CD4-positive, CD25-positive, alpha-beta regulatory T cell (primary cell): ENCODE results near the gene SEPTIN3. TPM values are rescaled to one million over a fixed set of nuclear protein-coding genes. Genes with fewer than 3 reads are reported as not detected.

Source experiments
- ATAC-seq, 2 donors: fragments of 150-1000 bp; cut with Tn5 transposase; one replicate each; pipeline ENCODE4 v1.10.0; 2021; ENCODE audit warnings: low read depth in 2 of 2, moderate number of reproducible peaks in 2 of 2, moderate library complexity in 1 of 2
- DNase-seq, 3 donors: peaks; one replicate each; pipeline versions ENCODE4 v3.0.0 to v3.0.0-alpha.2; 2012 to 2022; ENCODE audit warnings: mixed read lengths in 1 of 3
- H3K27ac ChIP-seq: one replicate; pipeline ENCODE4 v1.7.0; 2013; ENCODE audit warnings: mild to moderate bottlenecking, low read length; ENCODE audit not compliant: insufficient read depth, poor library complexity, severe bottlenecking
- H3K27me3 ChIP-seq: one replicate; pipeline ENCODE4 v1.7.0; 2013; ENCODE audit warnings: low read length; ENCODE audit not compliant: control insufficient read depth, insufficient read depth
- H3K36me3 ChIP-seq: one replicate; pipeline ENCODE4 v1.7.0; 2013; ENCODE audit warnings: mild to moderate bottlenecking, low read length, moderate library complexity; ENCODE audit not compliant: control insufficient read depth, insufficient read depth
- H3K4me1 ChIP-seq: 2 replicates; pipeline ENCODE4 v1.7.0; 2013; ENCODE audit warnings: mild to moderate bottlenecking, low read length; ENCODE audit not compliant: insufficient read depth, control insufficient read depth, poor library complexity, severe bottlenecking
- H3K4me3 ChIP-seq: one replicate; pipeline ENCODE4 v1.7.0; 2013; ENCODE audit warnings: low read depth, mild to moderate bottlenecking, low read length, moderate library complexity
- H3K9me3 ChIP-seq, 2 experiments: 1 replicate in 1 of 2; 2 replicates in 1 of 2; pipeline ENCODE4 v1.7.0; 2013; ENCODE audit warnings: low read length in 2 of 2, mild to moderate bottlenecking in 1 of 2, moderate library complexity in 1 of 2; ENCODE audit not compliant: control insufficient read depth in 2 of 2
- H3K27ac Mint-ChIP-seq, 3 donors: one replicate each; pipeline ENCODE4 v1.8.0; 2020 to 2022; ENCODE audit warnings: mild to moderate bottlenecking in 3 of 3, mixed read lengths in 3 of 3, moderate library complexity in 2 of 3
- H3K27me3 Mint-ChIP-seq: one replicate; pipeline ENCODE4 v1.8.0; 2022; ENCODE audit warnings: mild to moderate bottlenecking, mixed read lengths
- H3K36me3 Mint-ChIP-seq: one replicate; pipeline ENCODE4 v1.8.0; 2020; ENCODE audit warnings: mixed read lengths
- H3K4me1 Mint-ChIP-seq, 4 donors: one replicate each; pipeline ENCODE4 v1.8.0; 2020 to 2022; ENCODE audit warnings: mixed read lengths in 4 of 4, mild to moderate bottlenecking in 1 of 4
- H3K4me3 Mint-ChIP-seq, 4 donors: one replicate each; pipeline ENCODE4 v1.8.0; 2020 to 2022; ENCODE audit warnings: mild to moderate bottlenecking in 4 of 4, mixed read lengths in 4 of 4, moderate library complexity in 3 of 4
- H3K9me3 Mint-ChIP-seq, 7 donors: one replicate each; pipeline ENCODE4 v1.8.0; 2020 to 2022; ENCODE audit warnings: mixed read lengths in 7 of 7, mild to moderate bottlenecking in 3 of 7, moderate library complexity in 2 of 7
- polyA plus RNA-seq, 4 donors: library from polyadenylated mRNA; unstranded; fragments of 300-500 nt; fragmentation: Illumina TruSeq; gene quantifications; one replicate each; pipeline ENCODE4 v1.2.3, GENCODE V29; 2021
- total RNA-seq: library from RNA; stranded (reverse); gene quantifications from one replicate; pipeline ENCODE4 v1.2.3, GENCODE V29; 2022

Gene SEPTIN3
- total and polyA plus RNA-seq, 5 donors from 2014 or later, result 0.11 to 0.67 (median 0.44) TPM; not detected in 1

DNA sequence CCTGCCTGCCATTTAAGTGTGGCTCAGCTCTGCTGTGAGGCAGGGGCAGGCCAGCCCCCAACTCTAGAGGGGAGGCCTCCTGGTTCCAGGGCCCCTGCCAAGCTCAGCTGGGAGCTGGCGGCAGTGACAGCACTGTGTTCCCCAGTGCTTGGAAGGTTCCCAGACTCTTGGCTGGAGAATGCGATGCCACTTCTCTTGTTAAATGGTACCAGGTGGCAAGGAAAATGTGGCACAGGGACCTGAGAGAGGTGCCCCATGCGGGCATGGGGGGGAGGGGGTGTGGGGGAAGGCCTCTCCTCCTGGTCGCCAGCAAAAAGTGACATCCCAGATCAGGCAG is 34.3 kb upstream of the SEPTIN3 start:
- peaks cover 6 to 38% (median 23%) of the 10 kb centered on the region in 4 donors for H3K4me1 Mint-ChIP-seq
- no peak overlapping the region for H3K27ac ChIP-seq
- peak overlapping the region in 1 of 3 donors; percentile 67 for H3K27ac Mint-ChIP-seq
- H3K4me3 ChIP-seq, result no peak overlapping the region
- peaks cover 25% of the 10 kb centered on the region for H3K4me1 ChIP-seq
- H3K27me3 ChIP-seq, result no peaks in the 10 kb centered on the region
- no peaks in the 10 kb centered on the region for H3K9me3 ChIP-seq
- no peaks in the 10 kb centered on the region for H3K27me3 Mint-ChIP-seq
- H3K9me3 Mint-ChIP-seq, result no peaks in the 10 kb centered on the region
- no peak for ATAC-seq
- H3K4me3 Mint-ChIP-seq, result no peak overlapping the region
- DNase-seq, result no peak
- H3K36me3 ChIP-seq, result no peaks in the 10 kb centered on the region
- H3K36me3 Mint-ChIP-seq, result peaks cover 3% of the 10 kb centered on the region

DNA sequence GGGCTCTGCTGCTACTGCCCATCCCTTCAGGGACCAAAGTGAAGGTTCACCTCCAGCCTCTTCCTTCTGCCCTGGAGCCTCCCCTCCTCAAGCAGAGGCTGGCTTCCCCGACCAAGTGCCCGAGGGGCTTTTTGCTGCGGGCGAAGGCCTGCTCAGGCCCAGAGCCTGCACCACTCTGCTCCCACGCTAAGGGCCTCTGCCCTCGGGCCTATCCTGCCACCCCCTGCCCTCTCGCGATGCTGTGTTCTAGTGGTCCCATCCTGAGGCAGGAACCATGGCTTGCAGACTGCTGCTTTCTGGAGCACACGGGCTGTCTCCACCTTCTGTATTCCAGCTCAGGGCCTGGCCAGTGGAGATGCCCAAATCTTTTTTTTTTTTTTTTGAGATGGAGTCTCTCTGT is 33.7 kb upstream of the SEPTIN3 start:
- peaks cover 28% of the 10 kb centered on the region for H3K4me1 ChIP-seq
- H3K4me3 ChIP-seq, result no peak overlapping the region
- peaks cover 9 to 44% (median 27%) of the 10 kb centered on the region in 4 donors for H3K4me1 Mint-ChIP-seq
- peak overlapping the region in 2 of 3 donors; percentile 25 to 76 for H3K27ac Mint-ChIP-seq
- DNase-seq, result no peak
- no peaks in the 10 kb centered on the region for H3K27me3 ChIP-seq
- no peaks in the 10 kb centered on the region for H3K27me3 Mint-ChIP-seq
- no peak for ATAC-seq
- no peaks in the 10 kb centered on the region for H3K36me3 ChIP-seq
- no peak overlapping the region for H3K4me3 Mint-ChIP-seq
- no peaks in the 10 kb centered on the region for H3K9me3 ChIP-seq
- H3K9me3 Mint-ChIP-seq, result no peaks in the 10 kb centered on the region
- no peak overlapping the region for H3K27ac ChIP-seq
- H3K36me3 Mint-ChIP-seq, result peaks cover 3% of the 10 kb centered on the region

DNA sequence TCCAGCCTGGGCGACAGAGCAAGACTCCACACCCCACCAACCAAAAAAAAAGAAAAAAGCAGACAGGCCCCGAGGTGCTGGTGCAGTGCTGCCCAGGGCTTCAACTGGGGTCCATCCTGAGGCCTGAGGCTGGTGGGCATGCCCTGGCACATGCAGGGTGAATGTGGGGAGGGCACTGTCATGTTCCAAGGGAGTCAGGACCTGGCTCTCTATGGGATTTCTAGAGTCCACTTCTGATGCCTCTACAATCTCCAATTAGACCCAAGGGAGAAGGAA is 32.4 kb upstream of the SEPTIN3 start:
- no peaks in the 10 kb centered on the region for H3K9me3 ChIP-seq
- H3K36me3 ChIP-seq, result no peaks in the 10 kb centered on the region
- Mint-ChIP-seq H3K4me3 (peak overlapping the region in 2 of 4 donors; percentile 35 to 39), H3K9me3 (no peaks in the 10 kb centered on the region), H3K4me1 (peaks cover 9 to 57% (median 40%) of the 10 kb centered on the region in 4 donors), H3K36me3 (peaks cover 3% of the 10 kb centered on the region), H3K27me3 (peaks cover 4% of the 10 kb centered on the region), H3K27ac (peak overlapping the region in 2 of 3 donors; percentile 86 to 88)
- no peak for ATAC-seq
- H3K4me3 ChIP-seq, result no peak overlapping the region
- DNase-seq, result no peak
- no peak overlapping the region for H3K27ac ChIP-seq
- peaks cover 36% of the 10 kb centered on the region for H3K4me1 ChIP-seq
- H3K27me3 ChIP-seq, result no peaks in the 10 kb centered on the region

DNA sequence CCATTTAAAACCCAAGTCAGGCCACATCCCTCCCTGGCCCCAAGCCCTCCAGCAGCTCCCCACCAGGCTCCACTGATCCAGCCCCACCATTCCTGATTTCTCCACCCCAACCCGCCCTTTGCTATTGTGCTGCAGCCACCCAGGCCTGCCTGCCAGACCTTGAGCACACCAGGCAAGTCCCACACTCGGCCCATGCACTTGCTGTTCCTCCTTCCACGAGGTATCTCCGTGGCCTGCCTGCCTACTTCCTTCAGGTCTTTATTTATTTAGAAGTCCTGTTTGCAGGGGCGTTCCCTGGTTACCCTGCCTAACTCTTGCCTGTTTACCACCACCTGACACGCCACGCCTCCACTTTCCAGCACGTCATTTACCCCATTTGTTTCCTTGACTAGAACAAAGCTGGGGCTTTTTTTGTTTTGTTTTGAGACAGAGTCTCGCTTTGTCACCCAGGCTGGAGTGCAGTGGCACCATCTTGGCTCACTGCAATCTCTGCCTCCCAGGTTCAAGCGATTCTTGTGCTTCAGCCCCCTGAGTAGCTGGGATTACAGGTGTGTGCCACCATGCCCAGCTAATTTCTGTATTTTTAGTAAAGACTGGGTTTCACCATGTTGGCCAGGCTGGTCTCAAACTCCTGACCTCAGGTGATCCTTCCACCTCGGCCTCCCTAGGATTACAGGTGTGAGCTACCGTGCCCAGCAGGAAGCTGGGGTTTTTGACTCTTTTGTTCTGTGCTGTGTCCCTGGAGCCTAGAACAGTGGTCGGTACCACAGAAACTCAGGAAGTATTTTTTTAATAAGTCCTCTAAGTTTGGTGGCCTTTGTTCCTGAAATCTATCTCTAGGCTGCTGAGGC is 29.0 kb upstream of the SEPTIN3 start:
- Histone ChIP-seq H3K27ac (peak overlapping the region; percentile 99), H3K9me3 (no peaks in the 10 kb centered on the region), H3K27me3 (no peaks in the 10 kb centered on the region), H3K4me1 (peaks cover 39% of the 10 kb centered on the region), H3K36me3 (no peaks in the 10 kb centered on the region), H3K4me3 (peak overlapping the region; percentile 78)
- Mint-ChIP-seq H3K4me3 (peak overlapping the region; percentile 90 to 99 (median 95)), H3K27ac (peak overlapping the region; percentile 100), H3K9me3 (no peaks in the 10 kb centered on the region), H3K27me3 (peaks cover 4% of the 10 kb centered on the region), H3K4me1 (peaks cover 9 to 69% (median 45%) of the 10 kb centered on the region in 4 donors), H3K36me3 (peaks cover 3% of the 10 kb centered on the region)
- ATAC-seq (peak; percentile 77 to 79), DNase-seq (peak; percentile 96 to 98 (median 98))

DNA sequence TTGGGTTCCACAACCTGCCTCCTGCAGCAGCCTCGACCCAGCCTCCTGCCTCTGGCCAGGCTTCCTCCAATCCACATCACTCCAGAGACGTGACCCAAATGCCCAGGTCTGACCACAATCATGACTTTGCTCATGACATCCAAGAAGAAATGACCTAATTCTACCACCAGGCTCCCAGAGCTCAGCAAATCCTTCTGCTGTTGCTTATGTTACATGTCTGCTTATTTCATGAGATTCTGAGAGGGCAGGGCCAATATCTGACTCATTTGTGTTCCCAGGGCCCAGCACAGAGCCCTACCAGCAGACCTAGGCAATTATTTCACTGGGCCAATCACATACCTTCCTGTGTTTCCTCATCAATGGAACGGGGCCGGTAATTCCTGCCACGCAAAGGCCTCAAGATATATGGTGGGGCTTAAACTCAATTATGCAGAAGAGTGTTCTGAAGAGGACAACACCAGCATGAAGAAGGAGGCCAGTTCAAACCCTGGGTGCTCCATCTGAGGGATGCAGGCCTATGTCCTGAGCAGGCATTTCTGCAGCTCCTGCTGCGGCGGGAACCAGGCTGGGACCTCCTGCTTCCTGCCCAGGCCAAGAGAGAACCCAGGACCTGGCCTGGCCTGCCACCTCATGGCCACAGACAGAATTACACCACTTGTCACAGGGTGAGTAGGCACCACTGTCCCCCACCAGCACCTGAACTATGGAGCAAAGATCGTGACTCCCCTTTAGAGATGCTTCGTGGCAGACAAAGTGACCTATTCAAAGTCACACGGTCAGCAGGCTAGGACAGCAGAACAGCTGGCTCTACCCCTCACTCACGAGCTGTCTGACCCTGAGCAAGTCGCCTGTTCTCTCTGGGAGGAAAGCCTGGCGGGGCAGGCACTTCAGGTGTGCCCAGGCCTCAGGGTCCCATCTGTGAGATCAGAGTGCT is 28.1 kb upstream of the SEPTIN3 start:
- H3K4me3 Mint-ChIP-seq, result peak overlapping the region; percentile 90 to 99 (median 95)
- DNase-seq (peak; percentile 75 to 90 (median 89)), ATAC-seq (peak; percentile 61 to 64)
- no peaks in the 10 kb centered on the region for H3K36me3 ChIP-seq
- peaks cover 4% of the 10 kb centered on the region for H3K27me3 Mint-ChIP-seq
- peak overlapping the region; percentile 100 for H3K27ac Mint-ChIP-seq
- H3K27ac ChIP-seq, result peak overlapping the region; percentile 99
- no peaks in the 10 kb centered on the region for H3K27me3 ChIP-seq
- H3K4me1 ChIP-seq, result peaks cover 48% of the 10 kb centered on the region
- peak overlapping the region; percentile 42 for H3K4me3 ChIP-seq
- no peaks in the 10 kb centered on the region for H3K9me3 ChIP-seq
- H3K36me3 Mint-ChIP-seq, result peaks cover 3% of the 10 kb centered on the region
- no peaks in the 10 kb centered on the region for H3K9me3 Mint-ChIP-seq
- H3K4me1 Mint-ChIP-seq, result peaks cover 9 to 73% (median 49%) of the 10 kb centered on the region in 4 donors

DNA sequence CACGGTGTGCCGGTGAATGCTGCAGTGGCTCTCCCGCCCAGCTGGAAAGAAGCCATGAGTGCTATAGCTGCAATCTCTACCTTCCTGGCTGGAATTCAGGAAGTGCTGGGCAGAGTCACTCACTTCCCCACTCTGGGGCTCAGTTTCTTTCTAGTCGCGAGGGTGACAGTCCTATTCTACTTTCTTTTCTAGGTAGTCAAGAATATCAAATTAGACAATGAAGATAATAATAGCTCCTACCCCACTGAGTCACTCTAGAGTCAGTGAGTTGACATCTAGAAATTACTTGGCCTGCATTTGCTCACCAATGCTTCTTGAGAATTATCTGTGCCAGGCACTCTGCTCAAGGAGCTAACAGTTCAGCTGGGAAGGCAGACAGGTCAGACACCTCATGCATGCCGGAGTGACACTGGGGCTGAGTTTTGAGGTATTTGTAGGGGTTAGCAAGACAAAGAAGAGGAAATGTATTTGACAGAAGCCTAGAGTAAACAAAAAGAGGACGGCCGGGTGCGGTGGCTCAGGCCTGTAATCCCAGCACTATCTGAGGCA is 25.5 kb upstream of the SEPTIN3 start:
- Histone ChIP-seq H3K27me3 (no peaks in the 10 kb centered on the region), H3K4me1 (peaks cover 45% of the 10 kb centered on the region), H3K27ac (peak overlapping the region; percentile 10), H3K36me3 (no peaks in the 10 kb centered on the region), H3K9me3 (no peaks in the 10 kb centered on the region), H3K4me3 (no peak overlapping the region)
- H3K4me1 Mint-ChIP-seq, result peaks cover 9 to 62% (median 42%) of the 10 kb centered on the region in 4 donors
- H3K4me3 Mint-ChIP-seq, result peak overlapping the region in 3 of 4 donors; percentile 7 to 77 (median 66)
- H3K9me3 Mint-ChIP-seq, result no peaks in the 10 kb centered on the region
- no peak for ATAC-seq
- peaks cover 4% of the 10 kb centered on the region for H3K27me3 Mint-ChIP-seq
- peak overlapping the region in 2 of 3 donors; percentile 57 to 81 for H3K27ac Mint-ChIP-seq
- DNase-seq, result no peak
- no peaks in the 10 kb centered on the region for H3K36me3 Mint-ChIP-seq

DNA sequence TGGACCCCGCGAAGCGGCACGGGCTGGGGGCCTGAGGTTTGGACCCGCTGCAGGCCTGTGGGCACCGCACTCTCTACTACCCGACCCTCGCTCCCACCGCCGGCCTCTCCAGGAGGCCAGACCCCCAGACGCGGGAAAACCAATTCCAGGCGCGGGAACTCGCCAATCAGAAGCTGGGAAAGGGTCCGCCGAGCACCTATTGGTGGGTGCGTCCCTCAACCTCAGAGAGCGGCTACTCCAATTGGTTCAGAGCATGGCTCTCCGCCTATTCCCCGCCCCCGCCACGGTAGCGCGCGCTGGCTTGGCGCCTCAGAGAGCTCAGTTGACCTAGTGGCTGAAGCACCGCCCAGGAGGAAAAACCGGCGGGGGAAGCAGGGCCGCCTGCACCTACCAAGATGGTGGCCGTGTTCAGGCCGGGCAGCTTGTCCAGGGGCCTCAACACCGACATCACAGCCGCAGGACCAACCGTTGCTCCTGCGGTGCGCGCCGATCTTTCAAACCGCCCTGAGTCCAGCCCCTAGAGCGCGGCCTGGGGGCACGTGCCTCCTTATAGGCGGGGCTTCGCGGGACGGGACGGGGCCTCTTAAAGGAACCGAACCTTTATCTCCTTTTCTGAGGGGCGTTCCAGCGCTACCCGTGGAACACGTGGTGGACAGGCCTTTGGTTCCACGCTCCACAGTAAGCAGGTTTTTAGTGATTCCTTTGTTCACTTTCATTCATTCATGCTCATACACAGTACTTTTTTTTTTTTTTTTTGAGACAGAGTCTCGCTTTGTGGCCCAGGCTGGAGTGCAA is 22.4 kb upstream of the SEPTIN3 start, which contains the start of gene CENPM:
TSS of gene CENPM (minus strand) at position 524 of the 795 bp plus-strand sequence. CDS start at position 448, 76 bp downstream.
- H3K27ac ChIP-seq, result peak within 1 kb of the TSS; percentile 63
- peaks cover 0 to 31% (median 19%) of the 10 kb centered on the region in 4 donors for H3K4me1 Mint-ChIP-seq
- no peaks in the 10 kb centered on the region for H3K9me3 ChIP-seq
- DNase-seq (peak; percentile 84 to 95 (median 88)), ATAC-seq (peak; percentile 93 to 95)
- H3K27ac Mint-ChIP-seq, result peak within 1 kb of the TSS; percentile 60 to 91 (median 86)
- H3K36me3 ChIP-seq, result no peaks in the 10 kb centered on the region
- no peaks in the 10 kb centered on the region for H3K27me3 ChIP-seq
- no peaks in the 10 kb centered on the region for H3K9me3 Mint-ChIP-seq
- peak within 1 kb of the TSS; percentile 95 to 98 (median 96) for H3K4me3 Mint-ChIP-seq
- peak within 1 kb of the TSS; percentile 74 for H3K4me3 ChIP-seq
- H3K27me3 Mint-ChIP-seq, result no peaks in the 10 kb centered on the region
- peaks cover 21% of the 10 kb centered on the region for H3K4me1 ChIP-seq
- no peaks in the 10 kb centered on the region for H3K36me3 Mint-ChIP-seq
